ENCODE results near the gene GALNS. TPM values are rescaled to one million over a fixed set of nuclear protein-coding genes. Genes with fewer than 3 reads are reported as not detected.

Gene GALNS
- polyA plus RNA-seq, 1 donor from 2014 or later = 19.4 TPM

DNA sequence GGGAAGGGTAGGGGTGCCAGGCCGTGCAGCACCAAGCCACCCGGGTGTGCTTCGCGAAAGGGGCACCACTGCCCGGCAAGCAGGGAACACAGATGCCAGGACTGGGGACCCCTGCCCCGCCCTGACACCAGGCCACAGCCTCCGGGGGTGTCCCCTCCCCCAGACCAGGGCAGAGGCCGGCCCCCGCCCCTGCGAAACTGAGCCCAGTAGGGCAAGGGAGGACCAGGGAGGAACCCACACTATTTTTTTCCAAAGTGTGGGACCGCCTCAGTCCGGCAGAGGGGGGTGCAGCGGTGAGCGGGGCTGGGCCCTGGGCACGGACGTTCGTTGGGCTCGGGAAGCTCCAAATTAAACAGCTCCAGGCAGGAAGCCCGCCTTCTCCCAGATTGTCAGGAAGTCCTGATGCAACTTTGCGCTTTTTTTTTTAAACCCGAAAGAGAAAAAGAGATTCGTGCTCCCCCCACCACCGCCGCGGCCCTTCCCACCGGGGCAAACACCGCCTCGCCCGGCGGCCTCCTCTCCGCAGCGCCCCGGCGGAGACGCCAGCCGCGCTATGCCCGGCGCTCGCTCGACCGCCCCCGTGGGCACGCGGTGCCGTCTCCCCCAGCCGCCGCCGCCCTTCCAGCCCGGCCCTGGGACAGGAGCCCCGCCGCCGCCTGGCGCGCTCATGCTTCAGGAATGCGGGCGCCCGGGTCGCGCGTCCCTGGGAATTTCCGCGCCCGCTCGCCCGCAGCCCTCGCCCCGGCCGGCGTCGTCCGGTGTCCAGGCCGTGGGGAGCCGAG lies 72.5 kb downstream of the GALNS start:
- H2AFZ ChIP-seq (ENCODE audit: low read depth, low read length) = no peak overlapping the region
- no peak overlapping the region for H3K27ac ChIP-seq (ENCODE audit: low read length)
- peaks cover 34% of the 10 kb centered on the region for H3K27me3 ChIP-seq (ENCODE audit: insufficient read depth, low read depth, low read length)
- no peaks in the 10 kb centered on the region for H4K20me1 ChIP-seq (ENCODE audit: insufficient read depth)
- H3K4me2 ChIP-seq (ENCODE audit: low read length) = no peak overlapping the region
- no peaks in the 10 kb centered on the region for H3K9me3 ChIP-seq (ENCODE audit: low read length)
- no peak overlapping the region for H3K9ac ChIP-seq (ENCODE audit: low read length)
- no peak overlapping the region for H3K4me3 ChIP-seq (ENCODE audit: low read length)
- no peaks in the 10 kb centered on the region for H3K9me2 ChIP-seq (ENCODE audit: insufficient read depth, low read length)
- H3F3A ChIP-seq (ENCODE audit: insufficient read depth, low read length, poor library complexity, severe bottlenecking) = no peaks in the 10 kb centered on the region
- H3K36me3 ChIP-seq (ENCODE audit: insufficient read depth, low read length) = no peaks in the 10 kb centered on the region
- TF ChIP-seq TAF1 (IDR thresholded peaks at IDR 0.05; ENCODE audit: low read depth) = no peak
- no peak for TF ChIP-seq EP300 (conservative IDR thresholded peaks at IDR 0.05; ENCODE audit: poor library complexity, severe bottlenecking)
- TF ChIP-seq SMC3 (conservative IDR thresholded peaks at IDR 0.05; ENCODE audit: poor library complexity) = no peak
- TF ChIP-seq EZH2 (IDR thresholded peaks at IDR 0.05; ENCODE audit: borderline replicate concordance, insufficient read depth, low read length, poor library complexity, severe bottlenecking) = no peak
- no peak for TF ChIP-seq CTCF (IDR thresholded peaks at IDR 0.05; ENCODE audit: poor library complexity, severe bottlenecking)
- no peak for TF ChIP-seq MXI1 (conservative IDR thresholded peaks at IDR 0.05; ENCODE audit: poor library complexity, severe bottlenecking)
- TF ChIP-seq, protein P1, sequence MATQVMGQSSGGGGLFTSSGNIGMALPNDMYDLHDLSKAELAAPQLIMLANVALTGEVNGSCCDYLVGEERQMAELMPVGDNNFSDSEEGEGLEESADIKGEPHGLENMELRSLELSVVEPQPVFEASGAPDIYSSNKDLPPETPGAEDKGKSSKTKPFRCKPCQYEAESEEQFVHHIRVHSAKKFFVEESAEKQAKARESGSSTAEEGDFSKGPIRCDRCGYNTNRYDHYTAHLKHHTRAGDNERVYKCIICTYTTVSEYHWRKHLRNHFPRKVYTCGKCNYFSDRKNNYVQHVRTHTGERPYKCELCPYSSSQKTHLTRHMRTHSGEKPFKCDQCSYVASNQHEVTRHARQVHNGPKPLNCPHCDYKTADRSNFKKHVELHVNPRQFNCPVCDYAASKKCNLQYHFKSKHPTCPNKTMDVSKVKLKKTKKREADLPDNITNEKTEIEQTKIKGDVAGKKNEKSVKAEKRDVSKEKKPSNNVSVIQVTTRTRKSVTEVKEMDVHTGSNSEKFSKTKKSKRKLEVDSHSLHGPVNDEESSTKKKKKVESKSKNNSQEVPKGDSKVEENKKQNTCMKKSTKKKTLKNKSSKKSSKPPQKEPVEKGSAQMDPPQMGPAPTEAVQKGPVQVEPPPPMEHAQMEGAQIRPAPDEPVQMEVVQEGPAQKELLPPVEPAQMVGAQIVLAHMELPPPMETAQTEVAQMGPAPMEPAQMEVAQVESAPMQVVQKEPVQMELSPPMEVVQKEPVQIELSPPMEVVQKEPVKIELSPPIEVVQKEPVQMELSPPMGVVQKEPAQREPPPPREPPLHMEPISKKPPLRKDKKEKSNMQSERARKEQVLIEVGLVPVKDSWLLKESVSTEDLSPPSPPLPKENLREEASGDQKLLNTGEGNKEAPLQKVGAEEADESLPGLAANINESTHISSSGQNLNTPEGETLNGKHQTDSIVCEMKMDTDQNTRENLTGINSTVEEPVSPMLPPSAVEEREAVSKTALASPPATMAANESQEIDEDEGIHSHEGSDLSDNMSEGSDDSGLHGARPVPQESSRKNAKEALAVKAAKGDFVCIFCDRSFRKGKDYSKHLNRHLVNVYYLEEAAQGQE (IDR thresholded peaks at IDR 0.05; ENCODE audit: borderline replicate concordance) = no peak
- no peak for TF ChIP-seq POLR2AphosphoS5 (IDR thresholded peaks at IDR 0.05)
- TF ChIP-seq RAD21 (conservative IDR thresholded peaks at IDR 0.05) = no peak
- no peaks in the 10 kb centered on the region for H3K79me2 ChIP-seq (replicated peaks; ENCODE audit: insufficient read depth, low read length)

DNA sequence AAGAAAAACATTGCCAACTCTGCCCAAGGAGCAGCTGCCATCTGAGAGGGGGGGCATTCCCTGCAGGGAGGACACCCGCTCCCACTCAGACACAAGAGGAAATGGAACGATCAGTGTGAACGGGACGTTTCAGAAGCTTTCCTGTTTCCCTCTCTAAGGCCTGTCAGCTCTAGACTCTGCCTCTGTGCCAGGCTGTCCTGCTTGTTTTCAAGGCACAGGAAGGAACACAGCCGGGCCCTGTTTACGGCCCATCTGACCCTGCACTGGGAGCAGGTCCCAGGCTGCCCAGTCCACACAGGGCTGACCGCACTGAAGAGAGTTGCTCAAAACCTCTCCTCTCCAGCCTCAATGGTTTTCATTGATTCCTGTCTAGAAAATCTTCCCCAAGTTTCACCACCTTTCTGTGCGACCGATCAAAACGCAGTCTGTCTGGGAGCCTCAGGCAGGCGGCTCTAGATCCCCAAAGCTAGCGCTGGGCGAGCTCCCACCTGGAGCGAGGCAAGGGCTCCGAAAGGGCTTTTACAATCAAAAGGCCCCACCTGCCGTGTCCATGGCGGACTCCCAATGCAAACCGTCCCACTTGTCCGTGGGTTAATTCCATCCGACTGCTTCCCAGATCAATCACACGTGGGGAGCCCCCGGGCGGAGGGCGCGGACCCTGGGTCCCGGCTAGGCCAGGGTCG lies 73.2 kb downstream of the GALNS start:
- Histone ChIP-seq H3K9me2 (ENCODE audit: insufficient read depth, low read length) (no peaks in the 10 kb centered on the region), H3K27me3 (ENCODE audit: insufficient read depth, low read depth, low read length) (peaks cover 34% of the 10 kb centered on the region), H3K4me2 (ENCODE audit: low read length) (no peak overlapping the region), H3F3A (ENCODE audit: insufficient read depth, low read length, poor library complexity, severe bottlenecking) (no peaks in the 10 kb centered on the region), H3K4me3 (ENCODE audit: low read length) (no peak overlapping the region), H3K36me3 (ENCODE audit: insufficient read depth, low read length) (no peaks in the 10 kb centered on the region), H3K9me3 (ENCODE audit: low read length) (no peaks in the 10 kb centered on the region), H3K27ac (ENCODE audit: low read length) (no peak overlapping the region), H3K79me2 (replicated peaks; ENCODE audit: insufficient read depth, low read length) (no peaks in the 10 kb centered on the region), H3K9ac (ENCODE audit: low read length) (no peak overlapping the region), H2AFZ (ENCODE audit: low read depth, low read length) (no peak overlapping the region), H4K20me1 (ENCODE audit: insufficient read depth) (no peaks in the 10 kb centered on the region)
- TF ChIP-seq MXI1 (conservative IDR thresholded peaks at IDR 0.05; ENCODE audit: poor library complexity, severe bottlenecking) (no peak), EZH2 (IDR thresholded peaks at IDR 0.05; ENCODE audit: borderline replicate concordance, insufficient read depth, low read length, poor library complexity, severe bottlenecking) (no peak), CTCF (IDR thresholded peaks at IDR 0.05; ENCODE audit: poor library complexity, severe bottlenecking) (no peak), SMC3 (conservative IDR thresholded peaks at IDR 0.05; ENCODE audit: poor library complexity) (no peak), EP300 (conservative IDR thresholded peaks at IDR 0.05; ENCODE audit: poor library complexity, severe bottlenecking) (no peak), TAF1 (IDR thresholded peaks at IDR 0.05; ENCODE audit: low read depth) (no peak), RAD21 (conservative IDR thresholded peaks at IDR 0.05) (no peak), POLR2AphosphoS5 (IDR thresholded peaks at IDR 0.05) (no peak)
- TF ChIP-seq, protein P1 (IDR thresholded peaks at IDR 0.05; ENCODE audit: borderline replicate concordance) = no peak
